Activated CD4-positive, alpha-beta T cell treated with anti-CD3 and anti-CD28 coated beads, Interleukin-2, amount 50 U/mL, for 24 hours (primary cell): Measurements from ENCODE around the gene HEXIM2.

Experiments
- DNase-seq, 2 donors: peaks; one replicate each; pipeline ENCODE4 v3.0.0-alpha.2; 2020; ENCODE audit warnings: low read depth in 1 of 2, low spot score in 1 of 2

HEXIM2 gene

GRCh38 chr17:45127548-45128300, 34.0 kb upstream of the HEXIM2 start:
- no peak for DNase-seq

GRCh38 chr17:45128331-45128730, 33.3 kb upstream of the HEXIM2 start:
- no peak for DNase-seq

- no peak for DNase-seq
Observed at GRCh38 chr17:45128989-45129388, 32.7 kb upstream of the HEXIM2 start.

DNA sequence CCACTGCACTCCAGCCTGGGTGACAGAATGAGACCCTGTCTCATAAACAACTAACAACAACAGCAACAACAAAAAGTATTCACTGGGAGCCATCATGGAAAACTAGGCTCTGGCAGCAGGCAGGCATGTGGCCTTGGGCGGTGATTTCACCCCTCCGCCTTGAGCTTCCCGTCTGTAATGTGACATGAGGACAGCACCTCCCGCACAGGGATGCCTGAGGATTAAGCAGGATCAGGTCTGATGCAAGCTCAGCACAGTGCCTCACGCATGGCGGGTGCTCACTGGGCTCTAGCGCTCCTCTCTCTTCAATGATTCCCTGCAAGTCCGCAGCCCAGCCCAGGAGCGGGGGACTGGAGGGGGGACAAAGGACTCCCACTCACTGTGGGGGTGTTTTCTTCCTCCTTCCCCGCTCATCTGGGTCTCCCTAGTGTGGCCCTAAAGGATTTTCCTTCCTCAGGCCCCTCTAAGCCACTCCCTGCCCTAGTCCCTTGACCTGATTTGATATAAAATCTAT, 32.2 kb upstream of the HEXIM2 start:
- no peak for DNase-seq

GRCh38 chr17:45129940-45130680, 31.6 kb upstream of the HEXIM2 start:
- no peak for DNase-seq

DNA sequence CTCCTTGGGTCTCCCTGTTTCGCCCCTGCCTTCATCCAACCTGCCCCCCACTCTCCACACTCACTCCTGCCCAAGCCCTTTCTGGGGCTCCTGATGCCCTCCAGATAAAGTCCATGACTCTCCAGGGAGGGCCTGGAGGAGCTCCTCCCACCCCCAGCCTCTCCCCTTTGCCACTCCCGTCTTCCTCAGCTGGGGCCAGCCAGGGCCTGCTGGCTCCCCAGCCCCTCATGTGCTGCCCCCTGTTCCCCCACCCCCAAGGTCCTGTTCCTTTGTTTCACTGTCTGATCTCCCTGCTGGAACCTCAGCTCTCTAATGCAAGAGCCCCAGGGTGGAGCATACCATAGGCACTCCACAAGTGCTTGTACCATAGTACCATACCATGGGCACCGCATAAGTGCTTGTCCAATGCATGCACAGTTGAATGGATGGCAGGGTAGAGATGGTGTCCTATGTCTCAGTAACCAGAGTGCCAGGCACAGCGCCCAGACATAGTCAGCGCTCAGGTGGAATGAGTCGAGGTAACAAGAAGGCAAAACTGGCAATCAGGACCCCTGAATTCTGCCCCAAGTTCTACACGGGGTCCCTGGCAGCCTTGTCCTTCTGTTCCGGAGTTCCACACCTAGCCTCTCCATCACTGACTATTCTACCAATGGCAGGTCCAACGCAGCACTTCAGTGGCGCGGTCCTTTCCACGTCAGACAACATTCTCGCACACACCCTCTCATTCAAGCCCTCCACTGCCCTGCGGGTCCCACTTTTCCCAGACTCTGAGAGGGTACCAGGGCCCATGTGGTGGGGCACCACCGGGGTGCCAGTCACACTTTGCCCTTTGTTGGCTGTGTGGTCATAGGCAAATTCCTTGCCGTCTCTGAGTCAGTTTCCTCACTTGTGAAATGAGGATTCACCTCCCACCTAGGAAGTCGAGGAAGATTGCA, 30.7 kb upstream of the HEXIM2 start:
- no peak for DNase-seq

DNA sequence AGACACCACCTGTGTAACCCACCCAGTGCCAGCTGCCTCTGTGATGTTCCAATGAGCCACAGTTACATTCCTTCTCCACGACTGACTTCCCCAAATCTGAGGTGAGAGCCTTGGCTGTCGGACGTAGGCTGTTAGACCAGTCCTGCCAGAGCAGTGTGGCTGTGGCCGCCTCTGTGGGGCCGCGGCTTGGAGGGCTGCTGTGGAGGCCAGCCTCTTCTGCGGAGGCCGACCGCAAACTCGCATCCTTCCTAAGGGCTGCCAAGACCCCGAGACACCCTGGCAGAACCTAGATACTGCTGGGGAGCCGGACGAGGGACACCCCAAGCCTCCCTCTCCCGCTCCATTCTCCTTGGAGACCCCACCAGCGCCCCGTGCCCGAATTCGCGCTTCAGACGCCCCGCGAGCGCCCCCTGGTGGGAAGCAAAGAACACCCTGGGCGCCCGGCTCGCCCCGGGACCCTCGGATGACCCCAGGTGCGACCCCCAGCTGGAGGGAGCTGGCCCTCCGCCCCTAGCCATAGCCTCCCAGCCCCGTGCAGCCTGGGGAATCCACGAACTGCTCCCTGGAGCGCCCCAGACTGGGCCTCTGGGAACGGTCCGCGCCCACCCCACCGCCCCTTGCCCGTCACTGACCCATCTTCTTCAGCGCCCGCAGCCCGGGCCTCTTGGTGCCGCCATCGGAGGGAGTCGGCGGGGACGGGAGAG, 29.9 kb upstream of the HEXIM2 start:
- peak in 1 of 2 donors; percentile 21 for DNase-seq

- no peak for DNase-seq
Observed at GRCh38 chr17:45132320-45132571, 29.4 kb upstream of the HEXIM2 start, which contains the start of gene PLCD3. Gene PLCD3 (minus strand): TSS chr17:45132515. CDS start chr17:45132410, 105 bp downstream.

DNA sequence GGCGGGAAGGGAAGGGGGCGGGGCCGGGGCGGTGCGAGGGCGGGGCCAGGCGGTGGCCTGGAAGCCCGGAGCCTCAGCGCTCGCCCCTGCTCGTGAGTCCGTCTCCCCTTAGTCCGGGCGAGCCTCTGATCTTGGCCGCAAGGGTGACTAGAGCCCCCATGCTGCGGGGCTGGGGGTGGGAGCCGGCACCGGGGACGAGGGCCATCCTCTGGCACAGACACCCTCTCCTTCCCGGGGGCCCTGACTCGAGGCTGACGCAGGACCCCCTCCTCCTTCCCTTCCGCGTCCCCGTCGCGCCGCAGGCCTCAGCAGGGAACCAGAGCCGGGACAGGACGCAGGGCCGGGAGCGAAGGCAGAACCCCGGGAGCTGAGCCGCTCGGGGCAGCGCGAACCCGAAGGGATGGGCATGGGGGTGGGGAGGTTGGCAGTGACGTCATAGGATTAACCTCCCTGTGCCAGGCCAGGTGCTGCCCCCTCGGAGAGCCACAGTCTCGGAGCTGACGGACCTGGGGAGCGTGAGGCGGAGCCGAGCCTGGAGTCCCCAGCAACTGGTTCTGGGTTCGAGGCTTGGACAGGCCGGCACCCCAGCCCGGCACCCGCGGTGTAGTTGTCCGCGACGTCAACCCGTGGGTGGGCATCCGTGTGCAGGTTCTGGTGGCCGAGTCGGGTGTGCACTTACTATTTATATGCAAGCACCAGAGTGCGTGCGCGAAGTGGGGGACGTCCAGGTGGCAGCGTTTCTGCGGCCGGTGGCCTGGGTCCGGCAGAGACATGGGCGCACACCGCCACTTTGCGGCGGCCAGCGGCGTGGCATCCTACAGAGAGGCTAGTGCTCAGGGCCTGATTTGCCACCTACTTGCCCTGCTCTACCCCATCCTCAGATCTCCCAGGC, 28.9 kb upstream of the HEXIM2 start:
- DNase-seq, result peak in 1 of 2 donors; percentile 51

DNA sequence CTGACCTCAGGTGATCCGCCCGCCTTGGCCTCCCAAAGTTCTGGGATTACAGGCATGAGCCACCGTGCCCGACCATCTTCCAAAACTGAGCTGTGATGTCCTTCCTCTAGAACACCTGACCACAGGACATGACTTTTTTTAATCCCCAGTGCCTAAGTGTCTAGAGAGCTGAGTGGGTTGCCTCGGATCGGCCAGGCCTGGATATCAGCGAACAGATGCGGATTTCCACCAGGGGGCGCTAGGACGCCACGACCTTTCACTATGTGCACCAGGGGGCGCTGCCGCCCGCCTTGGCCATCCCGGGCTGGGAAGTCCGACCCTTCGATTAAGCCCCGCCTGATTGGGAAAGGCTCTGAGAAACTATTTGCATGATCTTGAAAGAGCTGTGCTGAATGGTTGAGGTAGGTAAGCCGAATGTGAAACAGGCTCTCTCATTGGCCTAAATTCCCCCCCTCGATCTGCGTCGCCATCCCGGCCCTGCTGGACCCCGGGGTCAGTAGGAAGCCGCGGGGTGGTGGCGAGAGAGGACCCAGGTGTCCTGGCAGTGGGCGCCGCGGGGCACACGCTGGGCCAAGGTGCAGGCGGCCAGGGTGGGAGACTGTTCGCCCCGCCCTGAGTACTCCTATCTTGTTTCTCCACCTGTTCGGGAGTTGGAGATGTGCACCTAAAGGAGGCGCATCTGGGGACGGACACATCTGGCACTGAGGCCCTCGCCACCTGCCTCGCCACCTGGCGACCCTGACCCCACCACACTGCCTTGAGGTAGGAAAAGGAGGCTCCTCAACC, 26.3 kb upstream of the HEXIM2 start, which contains the start of gene ACBD4:
Gene ACBD4 (plus strand): TSS at position 496 of the 786 bp plus-strand sequence. CDS start 458 bp downstream, outside the sequence.
- peak; percentile 97 to 100 for DNase-seq

GRCh38 chr17:45135978-45136791, 25.5 kb upstream of the HEXIM2 start:
- DNase-seq, result no peak

- DNase-seq, result no peak
Observed at GRCh38 chr17:45136846-45137560, 24.7 kb upstream of the HEXIM2 start.

- no peak for DNase-seq
Observed at GRCh38 chr17:45137561-45138305, 23.9 kb upstream of the HEXIM2 start.

GRCh38 chr17:45138911-45139532, 22.7 kb upstream of the HEXIM2 start:
- no peak for DNase-seq

DNA sequence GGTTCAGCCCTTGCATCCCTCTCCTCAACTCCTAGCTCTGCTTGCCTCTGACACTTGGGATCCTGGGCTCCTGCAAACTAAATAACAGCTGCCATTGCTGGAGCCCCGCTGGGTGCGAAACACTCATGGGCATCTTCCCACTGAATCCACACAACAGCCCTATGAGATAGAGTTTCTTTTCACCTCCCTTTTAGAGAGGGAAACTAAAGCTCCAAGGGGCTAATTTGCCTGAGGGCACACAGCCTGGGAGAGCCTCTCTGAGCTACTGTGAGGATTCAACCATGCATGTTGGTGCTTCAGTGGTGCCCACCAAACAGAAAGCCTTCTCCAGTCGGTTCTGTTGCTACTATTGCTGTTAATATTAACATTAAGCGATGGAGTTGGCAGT, 22.1 kb upstream of the HEXIM2 start:
- DNase-seq, result no peak

GRCh38 chr17:45143094-45143670, 18.5 kb upstream of the HEXIM2 start:
- DNase-seq, result no peak
